ENCODE results near the gene PKD1. TPM values are rescaled to one million over a fixed set of nuclear protein-coding genes. Genes with fewer than 3 reads are reported as not detected.

The PKD1 gene
- total RNA-seq (2022; extraction: Qiagen RNA extraction): 36.3 to 64.1 TPM (median 59.9 TPM) in 5 replicates

GRCh38 chr16:2135770-2136490 lies at the start of gene PKD1:
Gene PKD1, minus strand, starts transcription at chr16:2135898. Its CDS starts 209 bp downstream, at chr16:2135689.

GRCh38 chr16:2155091-2155950 lies 19.6 kb upstream of the PKD1 start, which contains the start of gene TRAF7:
Gene TRAF7, plus strand, starts transcription at chr16:2155782. Its CDS starts 8,139 bp downstream, at chr16:2163921.

DNA sequence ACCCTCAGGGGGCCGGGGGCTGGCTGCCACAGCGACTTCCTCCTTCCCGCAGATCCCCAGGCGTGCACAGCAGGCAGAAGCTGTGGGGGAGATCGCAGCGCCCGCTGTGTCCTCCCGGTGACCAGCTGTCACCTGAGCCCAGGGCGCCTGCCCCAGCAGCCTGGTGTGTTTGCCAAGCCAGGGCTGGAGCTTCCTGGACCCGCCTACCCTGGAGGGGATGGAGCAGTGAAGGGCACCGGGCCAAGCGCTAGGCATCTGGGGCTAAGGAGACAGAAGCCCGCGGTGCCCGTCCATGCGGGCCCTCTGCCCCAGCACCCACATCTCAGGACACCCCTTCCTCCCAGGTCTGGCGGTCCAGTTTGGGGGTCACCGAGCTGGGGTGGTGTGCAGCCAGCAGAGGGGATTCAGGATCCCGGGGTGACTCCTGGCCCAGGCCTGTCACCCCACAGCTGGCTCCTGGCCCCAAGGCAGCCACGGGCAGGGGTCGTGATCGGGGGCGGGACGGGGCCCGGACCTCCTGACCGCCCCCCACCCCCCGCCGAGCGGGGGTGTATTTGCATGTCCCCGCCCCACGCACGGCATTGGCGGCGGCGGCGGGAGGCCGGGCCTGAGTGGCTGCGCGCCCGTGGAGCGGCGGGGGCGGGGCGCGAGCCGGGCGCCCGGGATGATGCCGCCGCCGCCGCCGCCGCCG lies 12.4 kb upstream of the PKD1 start, which contains the start of gene RAB26:
Gene RAB26 (plus strand): TSS at position 645 of the 691 bp plus-strand sequence. CDS start 159 bp downstream, outside the sequence.

DNA sequence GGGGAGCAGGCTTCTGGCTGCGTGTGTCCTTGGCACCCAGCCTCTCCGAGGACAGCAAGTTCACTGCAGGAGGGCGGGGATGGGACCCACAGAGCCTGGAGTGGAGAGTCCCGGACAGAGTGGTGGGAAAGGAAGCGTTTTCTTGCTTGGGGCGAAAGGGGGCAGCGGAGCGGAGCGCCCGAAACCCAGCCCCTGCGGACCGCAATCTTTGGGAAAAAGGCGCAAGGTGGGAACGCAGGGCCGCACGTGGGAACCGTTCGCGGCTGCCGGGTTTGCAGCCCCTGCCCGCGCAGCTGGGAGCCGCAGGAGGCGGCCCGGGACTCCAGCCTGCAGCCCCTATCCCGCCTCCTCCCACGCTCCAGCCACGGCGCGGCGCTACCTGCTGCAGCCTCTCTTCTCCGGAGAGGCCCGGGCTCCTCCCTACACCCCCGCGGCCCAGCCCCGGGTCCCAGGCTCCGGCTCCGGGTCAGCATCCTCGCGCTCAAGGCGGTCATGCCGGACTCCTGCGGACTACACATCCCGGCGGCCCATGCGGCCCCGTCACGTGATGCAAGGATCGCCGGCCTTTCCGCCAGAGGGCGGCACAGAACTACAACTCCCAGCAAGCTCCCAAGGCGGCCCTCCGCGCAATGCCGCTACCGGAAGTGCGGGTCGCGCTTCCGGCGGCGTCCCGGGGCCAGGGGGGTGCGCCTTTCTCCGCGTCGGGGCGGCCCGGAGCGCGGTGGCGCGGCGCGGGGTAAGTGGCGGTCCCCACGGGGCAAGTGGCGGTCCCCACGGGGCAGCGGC lies 88.2 kb downstream of the PKD1 start, which contains the start of the genes NTHL1 and TSC2:
Gene NTHL1 (minus strand): TSS at position 505 of the 786 bp plus-strand sequence. CDS start 11 bp downstream, at position 494.
Gene TSC2 (plus strand): TSS at position 656 of the 786 bp plus-strand sequence. CDS start 631 bp downstream, outside the sequence.

Other genes starting within 250 kb of the PKD1 start
- 1.6 to 3.9 TPM (median 3.0 TPM) in 5 replicates for gene HS3ST6, start 217.5 kb downstream of the PKD1 start, total RNA-seq (2022; extraction: Qiagen RNA extraction)
- 25.7 to 36.5 TPM (median 34.4 TPM) in 5 replicates for gene MSRB1, start 192.7 kb downstream of the PKD1 start, total RNA-seq (2022; extraction: Qiagen RNA extraction)
- gene RPL3L, start 181.2 kb downstream of the PKD1 start, total RNA-seq (2022; extraction: Qiagen RNA extraction): not detected in 5 replicates
- 230 to 308 TPM (median 254 TPM) in 5 replicates for gene NDUFB10, start 176.4 kb downstream of the PKD1 start, total RNA-seq (2022; extraction: Qiagen RNA extraction)
- gene RPS2, start 171.1 kb downstream of the PKD1 start, total RNA-seq (2022; extraction: Qiagen RNA extraction): 3,823 to 5,639 TPM (median 5,518 TPM) in 5 replicates
- gene RNF151, start 169.0 kb downstream of the PKD1 start, total RNA-seq (2022; extraction: Qiagen RNA extraction): 0.10 TPM in 1 of 5 replicates, not detected in the others
- 32.8 to 46.2 TPM (median 39.0 TPM) in 5 replicates for gene TBL3, start 163.8 kb downstream of the PKD1 start, total RNA-seq (2022; extraction: Qiagen RNA extraction)
- 0.09 to 0.52 TPM (median 0.21 TPM) in 5 replicates for gene NOXO1, start 154.4 kb downstream of the PKD1 start, total RNA-seq (2022; extraction: Qiagen RNA extraction)
- 21.3 to 45.6 TPM (median 42.0 TPM) in 5 replicates for gene GFER, start 151.7 kb downstream of the PKD1 start, total RNA-seq (2022; extraction: Qiagen RNA extraction)
- 5.5 to 9.7 TPM (median 8.2 TPM) in 5 replicates for gene SYNGR3, start 145.9 kb downstream of the PKD1 start, total RNA-seq (2022; extraction: Qiagen RNA extraction)
- 45.4 to 65.2 TPM (median 62.1 TPM) in 5 replicates for gene ZNF598, start 126.1 kb downstream of the PKD1 start, total RNA-seq (2022; extraction: Qiagen RNA extraction)
- gene NPW, start 116.1 kb downstream of the PKD1 start, total RNA-seq (2022; extraction: Qiagen RNA extraction): 0.87 to 1.3 TPM (median 1.1 TPM) in 5 replicates
- 43.6 to 63.6 TPM (median 62.0 TPM) in 5 replicates for gene NHERF2, start 109.0 kb downstream of the PKD1 start, total RNA-seq (2022; extraction: Qiagen RNA extraction)
- 37.5 to 51.5 TPM (median 47.5 TPM) in 5 replicates for gene NTHL1, start 88.1 kb downstream of the PKD1 start, total RNA-seq (2022; extraction: Qiagen RNA extraction)
- 26.6 to 43.3 TPM (median 38.2 TPM) in 5 replicates for gene TSC2, start 87.9 kb downstream of the PKD1 start, total RNA-seq (2022; extraction: Qiagen RNA extraction)
- 2.4 to 4.6 TPM (median 3.5 TPM) in 5 replicates for gene RAB26, start 12.7 kb upstream of the PKD1 start, total RNA-seq (2022; extraction: Qiagen RNA extraction)
- 40.5 to 59.7 TPM (median 53.3 TPM) in 5 replicates for gene TRAF7, start 19.9 kb upstream of the PKD1 start, total RNA-seq (2022; extraction: Qiagen RNA extraction)
- 0.32 to 0.66 TPM (median 0.56 TPM) in 5 replicates for gene CASKIN1, start 60.7 kb upstream of the PKD1 start, total RNA-seq (2022; extraction: Qiagen RNA extraction)
- 42.1 to 58.2 TPM (median 51.9 TPM) in 5 replicates for gene MLST8, start 69.6 kb upstream of the PKD1 start, total RNA-seq (2022; extraction: Qiagen RNA extraction)
- 4.2 to 6.5 TPM (median 5.7 TPM) in 5 replicates for gene BRICD5, start 75.0 kb upstream of the PKD1 start, total RNA-seq (2022; extraction: Qiagen RNA extraction)
- 16.3 to 36.4 TPM (median 34.8 TPM) in 5 replicates for gene PGP, start 78.9 kb upstream of the PKD1 start, total RNA-seq (2022; extraction: Qiagen RNA extraction)
- gene E4F1, start 87.7 kb upstream of the PKD1 start, total RNA-seq (2022; extraction: Qiagen RNA extraction): 16.7 to 27.8 TPM (median 26.6 TPM) in 5 replicates
- gene DNASE1L2, start 100.5 kb upstream of the PKD1 start, total RNA-seq (2022; extraction: Qiagen RNA extraction): 0.77 to 1.8 TPM (median 1.6 TPM) in 5 replicates
- gene ECI1, start 115.7 kb upstream of the PKD1 start, total RNA-seq (2022; extraction: Qiagen RNA extraction): 47.6 to 92.3 TPM (median 88.7 TPM) in 5 replicates
- gene RNPS1, start 132.2 kb upstream of the PKD1 start, total RNA-seq (2022; extraction: Qiagen RNA extraction): 250 to 299 TPM (median 265 TPM) in 5 replicates
- gene ABCA3, start 204.8 kb upstream of the PKD1 start, total RNA-seq (2022; extraction: Qiagen RNA extraction): 14.0 to 21.1 TPM (median 19.2 TPM) in 5 replicates